ENCODE results near the gene CCNL2.
"Not testable (repeated sequence)": the region's sequence is repeated elsewhere in the genome, so short reads cannot be mapped to it uniquely, and the experiment has no call there.

CCNL2 gene

DNA sequence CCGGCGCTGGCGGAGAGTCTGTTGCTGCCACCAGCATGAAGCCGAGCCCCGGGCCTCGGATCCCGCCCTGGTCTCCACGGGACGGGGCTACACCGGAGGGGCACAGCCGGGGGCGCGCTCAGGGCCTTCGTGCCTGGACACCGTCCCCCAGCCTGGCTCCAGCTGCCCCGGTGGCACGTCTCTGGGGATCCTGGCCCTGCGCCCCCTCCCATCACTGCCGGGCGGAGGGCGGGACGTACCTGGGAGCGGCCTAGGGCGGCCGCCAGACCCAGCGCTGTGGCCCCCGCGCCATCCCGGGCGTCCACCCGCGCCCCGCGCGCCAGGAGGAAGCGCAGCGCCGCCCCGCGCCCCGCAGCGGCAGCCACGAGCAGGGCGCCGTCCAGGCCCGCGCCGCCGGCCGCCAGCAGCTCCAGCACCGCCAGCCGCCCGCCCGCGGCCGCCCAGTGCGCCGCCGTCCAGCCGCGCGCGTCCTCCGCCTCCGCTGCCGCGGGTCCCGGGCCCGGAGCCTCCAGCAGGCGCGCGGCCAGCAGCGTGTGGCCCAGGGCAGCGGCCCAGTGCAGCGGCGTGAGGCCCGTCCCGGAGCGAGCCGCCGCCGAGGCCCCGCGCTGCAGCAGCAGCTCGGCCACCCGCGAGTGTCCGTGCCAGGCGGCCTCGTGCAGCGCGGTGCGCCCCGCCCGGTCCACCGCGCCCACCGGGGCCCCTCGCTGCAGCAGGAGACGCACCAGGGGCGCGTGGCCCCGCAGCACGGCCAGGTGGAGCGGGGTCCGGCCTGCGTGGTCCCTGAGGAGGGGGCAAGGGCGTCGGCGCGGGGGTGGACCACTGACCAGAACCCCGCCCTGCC, 20.9 kb upstream of the CCNL2 start:
- DNase-seq (ENCODE audit: low read depth, low spot score), result no peak

DNA sequence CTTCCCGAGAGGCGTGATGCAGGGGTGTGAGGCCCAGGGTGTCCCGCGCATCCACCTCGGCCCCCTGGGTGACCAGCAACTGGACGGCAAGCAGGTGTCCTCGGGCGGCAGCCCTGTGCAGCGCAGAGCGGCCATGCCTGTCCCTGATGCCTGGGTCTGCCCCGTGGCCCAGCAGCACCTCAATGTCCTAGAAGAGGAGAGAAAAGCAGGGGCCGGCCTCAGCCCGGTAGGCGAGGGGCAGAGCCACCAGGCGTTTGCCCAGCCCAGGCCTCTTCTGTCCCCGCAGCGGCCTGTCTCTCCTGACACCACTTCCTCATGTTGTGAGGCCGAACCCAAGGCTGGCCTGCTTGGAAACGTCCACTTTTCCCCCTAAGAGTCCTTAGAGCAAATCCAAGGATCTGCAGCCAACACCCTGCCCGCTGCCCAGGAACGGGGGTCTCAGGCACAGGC, 20.3 kb upstream of the CCNL2 start:
- DNase-seq (ENCODE audit: low read depth, low spot score), result no peak

DNA sequence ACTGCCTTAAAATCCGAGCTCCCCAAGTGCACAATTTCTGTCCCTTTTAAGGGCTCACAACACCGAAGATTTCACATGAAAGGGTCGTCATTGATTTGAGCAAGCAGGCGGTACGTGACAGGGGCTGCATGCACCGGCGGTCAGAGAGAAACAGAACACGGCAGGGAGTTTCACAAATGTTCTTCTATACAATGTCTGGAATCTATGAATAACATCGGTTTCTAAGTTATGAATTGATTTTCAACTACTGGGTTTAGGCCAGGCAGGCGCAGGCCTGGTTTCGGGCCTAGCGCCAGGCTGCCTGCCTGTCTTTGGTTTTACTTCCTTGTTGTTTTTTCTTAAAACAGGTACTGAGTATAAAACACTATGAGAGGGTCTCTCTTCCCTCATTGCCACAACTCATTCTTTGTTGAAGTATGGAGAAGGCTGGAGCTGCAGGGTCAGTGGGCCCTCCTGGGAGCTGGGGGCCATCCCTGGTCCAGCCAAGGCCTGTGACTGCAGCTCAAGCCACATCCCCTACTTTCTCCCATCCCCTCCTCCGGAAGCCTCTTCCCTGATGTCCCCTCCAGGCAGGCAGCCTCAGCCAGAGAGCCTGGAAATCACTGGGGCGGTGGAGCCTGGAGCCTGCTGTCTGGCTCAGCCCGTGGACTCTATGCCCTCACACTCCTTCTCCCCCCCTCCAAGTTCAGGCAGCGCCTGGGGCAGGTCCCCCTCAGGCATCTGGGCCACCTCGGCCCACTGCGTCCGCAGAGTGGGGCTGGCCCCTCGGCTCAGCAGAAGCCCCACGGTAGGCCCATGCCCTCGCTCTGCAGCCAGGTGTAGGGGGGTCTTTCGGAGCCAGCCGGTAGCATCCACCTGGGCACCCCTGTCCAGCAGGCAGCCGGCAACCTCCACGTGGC, 19.6 kb upstream of the CCNL2 start:
- no peak for DNase-seq (ENCODE audit: low read depth, low spot score)

DNA sequence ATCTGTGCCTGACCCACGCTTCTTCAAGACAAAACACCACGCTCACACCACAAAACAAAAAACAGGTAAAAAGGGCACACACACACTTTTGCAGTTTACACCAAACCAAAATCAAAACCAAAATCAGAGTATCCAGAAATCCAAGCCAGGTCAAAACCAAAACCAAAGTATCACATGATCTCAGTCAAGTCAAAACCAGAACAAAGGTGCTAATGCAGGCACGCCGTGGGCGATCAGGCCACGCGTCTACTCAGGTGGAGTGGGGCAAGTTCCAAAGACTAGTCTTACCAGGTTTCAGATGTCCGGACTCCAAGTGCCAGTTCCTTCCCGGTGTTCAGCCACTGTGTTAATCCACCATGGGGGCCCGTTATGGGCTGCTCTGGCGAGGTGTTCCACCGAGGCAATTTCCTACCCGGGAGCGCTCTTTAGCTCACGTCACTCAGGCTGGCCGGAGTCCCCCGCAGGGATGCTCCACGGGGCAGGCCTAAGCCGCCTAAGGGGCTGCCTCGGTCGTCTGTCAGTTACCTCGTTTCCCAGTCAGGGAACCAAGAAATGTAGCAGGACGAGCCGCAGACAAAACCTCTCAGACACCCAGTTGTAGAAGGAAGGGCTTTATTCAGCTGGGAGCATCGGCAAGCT, 18.8 kb upstream of the CCNL2 start:
- DNase-seq (ENCODE audit: low read depth, low spot score), result not testable (repeated sequence)

DNA sequence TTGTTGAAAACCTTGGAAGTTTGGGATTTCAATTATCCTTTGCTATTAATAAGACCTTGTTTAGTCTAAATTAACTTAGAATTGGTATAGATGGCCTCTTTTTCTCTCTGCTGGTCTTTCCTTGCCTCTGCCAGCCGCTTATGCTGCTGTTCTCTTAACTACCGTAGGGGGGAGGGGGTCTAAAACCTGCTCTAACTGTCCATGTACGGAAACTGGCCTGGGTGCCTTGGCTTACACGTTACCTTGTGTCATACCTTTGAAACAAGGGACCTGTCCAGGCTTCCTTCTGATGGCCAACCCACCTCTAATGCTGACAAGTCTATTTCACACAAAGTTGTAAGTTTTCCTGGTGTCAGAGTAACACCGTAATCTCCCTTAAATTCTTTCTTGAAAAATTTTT, 18.3 kb upstream of the CCNL2 start:
- not testable (repeated sequence) for DNase-seq (ENCODE audit: low read depth, low spot score)

DNA sequence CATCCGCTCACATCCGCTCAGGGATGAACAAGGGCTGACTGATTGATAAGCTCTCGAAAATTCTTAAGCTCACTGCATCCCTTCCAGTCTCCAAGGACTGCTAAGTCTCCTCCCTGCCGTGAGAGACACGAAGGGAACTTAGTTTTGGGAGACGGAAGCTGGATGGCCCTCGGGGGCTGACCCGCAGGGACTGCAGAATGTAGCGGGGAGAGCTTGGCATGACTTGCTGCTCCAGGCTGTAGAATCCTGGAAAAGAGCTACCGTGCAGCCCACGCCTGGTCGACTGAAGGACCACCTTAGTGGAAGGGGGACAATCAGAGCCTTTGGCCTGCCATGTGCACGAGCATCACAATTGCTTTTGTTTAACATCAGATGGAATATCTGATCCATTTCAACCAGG, 16.6 kb upstream of the CCNL2 start:
- DNase-seq (ENCODE audit: low read depth, low spot score), result no peak

DNA sequence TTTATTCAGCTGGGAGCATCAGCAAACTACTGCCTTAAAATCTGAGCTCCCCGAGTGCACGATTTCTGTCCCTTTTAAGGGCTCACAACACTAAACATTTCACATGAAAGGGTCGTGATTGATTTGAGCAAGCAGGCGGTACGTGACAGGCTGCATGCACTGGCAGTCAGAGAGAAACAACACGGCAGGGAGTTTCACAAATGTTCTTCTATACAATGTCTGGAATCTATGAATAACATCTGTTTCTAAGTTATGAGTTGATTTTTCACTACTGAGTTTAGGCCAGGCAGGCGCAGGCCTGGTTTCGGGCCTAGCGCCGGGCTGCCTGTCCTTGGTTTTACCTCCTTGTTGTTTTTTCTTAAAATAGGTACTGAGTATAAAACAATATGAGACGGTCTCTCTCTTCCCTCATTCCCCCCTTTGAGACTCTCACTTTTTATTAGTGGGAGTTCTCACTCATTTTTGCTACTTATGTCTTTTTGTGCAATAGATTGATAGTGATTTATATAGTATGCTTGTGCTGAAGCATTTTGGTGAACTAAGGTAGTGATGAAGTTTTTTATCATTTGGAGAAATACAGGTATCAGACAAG, 13.3 kb upstream of the CCNL2 start:
- not testable (repeated sequence) for DNase-seq (ENCODE audit: low read depth, low spot score)

DNA sequence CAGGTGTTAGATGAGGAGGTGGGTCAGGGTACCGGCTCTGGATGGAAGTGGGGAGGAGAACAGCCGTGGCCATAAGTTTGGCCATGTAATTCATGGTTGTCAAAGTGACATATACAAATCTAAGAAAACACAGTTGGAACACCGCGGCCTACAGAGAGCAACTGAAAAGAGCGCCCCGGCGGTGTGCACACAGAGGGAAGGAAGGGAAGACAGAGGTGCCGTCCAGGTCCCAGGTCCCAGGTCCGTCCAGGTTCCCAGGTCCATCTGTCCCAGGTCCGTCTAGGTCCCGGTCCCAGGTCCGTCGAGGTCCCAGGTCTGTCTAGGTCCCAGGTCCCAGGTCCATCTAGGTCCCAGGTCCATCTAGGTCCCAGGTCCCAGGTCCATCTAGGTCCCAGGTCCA, 12.5 kb upstream of the CCNL2 start:
- no peak for DNase-seq (ENCODE audit: low read depth, low spot score)

DNA sequence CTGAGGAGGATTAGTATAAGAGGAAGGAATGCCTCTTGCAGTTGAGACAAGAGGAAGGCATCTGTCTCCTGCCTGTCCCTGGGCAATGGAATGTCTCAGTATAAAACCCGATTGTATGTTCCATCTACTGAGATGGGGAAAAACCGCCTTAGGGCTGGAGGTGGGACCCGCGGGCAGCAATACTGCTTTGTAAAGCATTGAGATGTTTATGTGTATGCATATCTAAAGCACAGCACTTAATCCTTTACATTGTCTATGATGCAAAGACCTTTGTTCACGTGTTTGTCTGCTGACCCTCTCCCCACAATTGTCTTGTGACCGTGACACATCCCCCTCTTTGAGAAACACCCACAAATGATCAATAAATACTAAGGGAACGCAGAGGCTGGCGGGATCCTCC, 11.1 kb upstream of the CCNL2 start:
- not testable (repeated sequence) for DNase-seq (ENCODE audit: low read depth, low spot score)

DNA sequence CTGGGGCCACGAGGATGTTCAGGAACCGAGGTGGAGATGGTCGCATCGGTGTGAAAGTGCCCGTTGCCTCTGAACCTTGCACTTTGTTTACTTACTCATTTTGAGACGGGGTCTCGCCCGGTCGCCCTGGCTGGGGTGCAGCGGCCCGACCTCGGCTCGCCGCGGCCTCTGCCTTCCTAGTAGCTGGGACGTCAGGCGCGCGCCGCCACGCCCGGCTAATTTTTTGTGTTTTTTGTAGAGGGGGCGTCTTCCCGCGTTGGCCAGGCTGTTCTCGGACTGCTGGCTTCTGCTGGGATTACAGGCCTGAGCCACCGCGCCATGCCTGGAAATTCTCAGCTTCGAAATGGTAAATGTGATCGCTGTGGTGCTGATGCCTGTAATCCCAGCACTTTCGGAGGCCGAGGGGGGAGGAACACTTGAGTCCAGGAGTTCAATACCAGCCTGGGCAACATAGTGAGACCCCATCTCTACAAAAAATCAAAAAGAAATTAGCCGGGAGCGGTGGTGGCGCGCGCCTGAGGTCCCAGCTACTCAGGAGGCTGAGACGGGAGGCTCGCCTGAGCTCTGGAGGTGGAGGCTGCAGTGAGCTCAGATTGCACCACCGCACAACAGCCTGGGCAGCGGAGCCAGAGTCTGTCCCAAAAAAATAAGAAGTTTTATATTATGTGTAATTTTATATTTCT, 8.6 kb upstream of the CCNL2 start:
- DNase-seq (ENCODE audit: low read depth, low spot score), result no peak

DNA sequence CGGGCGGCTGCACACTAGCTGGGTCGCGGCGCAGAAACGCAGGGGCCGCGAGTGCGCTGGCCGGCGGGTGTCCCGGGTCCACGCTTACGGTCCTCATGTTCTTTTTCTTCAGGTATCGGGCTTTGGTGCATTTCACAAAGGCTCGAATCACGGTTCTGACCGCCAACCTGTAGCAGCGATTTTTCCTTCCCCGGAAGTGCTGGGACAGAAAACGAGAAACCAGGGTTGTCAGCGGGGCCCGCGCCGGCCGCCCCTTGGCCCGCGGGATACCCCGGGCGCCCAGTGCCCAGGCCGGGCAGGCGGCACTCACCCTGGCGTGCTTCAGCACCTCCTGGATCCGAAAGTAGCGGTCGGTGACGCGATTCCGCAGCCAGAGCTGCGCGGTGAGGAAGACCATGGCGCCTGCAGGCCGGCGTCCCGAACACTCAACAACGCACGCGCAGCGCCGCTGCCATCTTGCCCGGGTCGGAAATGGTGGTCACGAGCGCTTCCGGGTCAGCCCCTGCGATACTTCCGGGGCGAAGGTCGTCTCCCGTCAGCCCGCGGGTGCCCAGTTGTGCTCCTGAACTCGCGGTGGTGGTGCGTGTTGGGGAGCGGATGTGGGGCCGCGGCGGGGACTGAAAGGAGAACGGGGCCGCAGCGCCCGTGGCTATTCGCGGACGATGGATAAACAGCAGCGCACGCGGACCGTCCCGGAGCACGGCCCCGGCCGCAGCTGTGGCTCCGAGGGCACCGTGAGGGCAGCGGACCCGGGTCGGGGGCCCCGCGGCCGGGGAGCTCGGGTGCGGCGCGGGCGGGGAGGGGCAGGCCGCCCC, 7.9 kb upstream of the CCNL2 start, which contains the start of gene MRPL20:
Gene MRPL20, minus strand, starts transcription at position 473 of the 815 bp plus-strand sequence. Its CDS starts 76 bp downstream, at position 397.
- peak; percentile 67 for DNase-seq (ENCODE audit: low read depth, low spot score)

DNA sequence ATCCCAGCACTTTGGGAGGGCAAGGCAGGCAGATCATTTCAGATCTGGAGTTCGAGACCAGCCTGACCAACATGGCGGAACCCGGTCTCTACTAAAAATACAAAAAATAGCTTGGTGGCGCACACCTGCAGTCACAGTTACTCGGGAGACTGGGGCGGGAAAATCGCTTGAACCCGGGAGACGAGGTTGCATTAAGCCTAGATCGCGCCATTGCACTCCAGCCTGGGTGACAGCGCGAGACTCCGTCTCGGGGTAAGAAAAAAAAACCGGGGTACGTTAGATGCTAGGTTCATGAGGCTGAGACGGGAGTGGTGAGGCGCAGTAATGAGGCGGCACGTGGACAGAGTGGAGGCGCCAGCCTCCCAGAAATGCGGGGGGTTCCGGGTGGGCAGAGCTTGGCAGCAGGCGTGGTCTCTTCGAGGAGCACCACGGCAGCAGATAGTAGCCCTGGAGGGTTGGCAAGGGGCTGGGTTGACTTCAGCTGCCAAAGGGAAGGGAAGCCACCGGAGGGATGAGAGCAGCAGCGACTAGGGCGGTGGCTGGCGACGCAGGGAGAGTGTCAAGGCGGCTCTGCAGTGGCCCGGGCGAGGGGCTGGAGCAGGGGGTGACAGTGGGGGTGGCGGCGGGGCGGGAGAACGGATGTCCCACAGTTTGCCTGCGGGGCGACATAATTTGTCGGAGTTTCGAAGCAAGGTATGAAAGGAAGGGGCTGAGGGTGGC, 7.1 kb upstream of the CCNL2 start:
- DNase-seq (ENCODE audit: low read depth, low spot score), result no peak

DNA sequence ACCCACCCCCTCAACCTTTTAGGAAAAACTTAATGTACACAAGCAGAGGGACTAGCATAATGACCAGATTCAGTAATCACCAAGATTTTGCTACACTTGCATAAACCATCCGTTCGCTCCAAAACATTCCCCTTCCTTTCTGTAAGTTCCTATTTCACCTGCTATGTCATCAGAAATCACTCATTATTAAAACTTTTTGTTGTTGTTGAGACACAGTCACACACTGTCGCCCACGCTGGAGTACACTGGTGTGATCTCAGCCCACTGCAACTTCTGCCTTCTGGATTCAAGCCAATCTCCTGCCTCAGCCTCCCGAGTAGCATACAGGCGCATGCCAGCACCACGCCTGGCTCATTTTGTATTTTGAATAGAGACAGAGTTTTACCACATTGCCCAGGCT, 4.5 kb upstream of the CCNL2 start:
- no peak for DNase-seq (ENCODE audit: low read depth, low spot score)

DNA sequence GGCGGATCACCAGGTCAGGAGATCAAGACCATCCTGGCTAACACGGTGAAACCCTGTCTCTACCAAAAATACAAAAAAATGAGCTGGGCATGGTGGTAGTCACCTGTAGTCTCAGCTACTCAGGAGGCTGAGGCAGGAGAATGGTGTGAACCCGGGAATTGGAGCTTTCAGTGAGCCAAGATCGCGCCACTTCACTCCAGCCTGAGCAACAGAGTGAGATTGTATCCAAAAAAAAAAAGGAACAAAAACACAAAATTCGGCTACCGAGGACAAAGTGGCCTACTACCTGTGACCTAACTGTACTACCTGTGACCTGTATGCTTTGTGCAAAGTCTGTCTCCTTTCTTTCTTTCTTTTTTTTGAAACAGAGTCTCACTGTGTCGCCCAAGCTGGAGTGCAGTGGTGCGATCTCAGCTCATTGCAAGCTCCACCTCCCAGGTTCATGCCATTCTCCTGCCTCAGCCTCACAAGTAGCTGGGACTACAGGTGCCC, 3.8 kb upstream of the CCNL2 start:
- DNase-seq (ENCODE audit: low read depth, low spot score), result not testable (repeated sequence)

DNA sequence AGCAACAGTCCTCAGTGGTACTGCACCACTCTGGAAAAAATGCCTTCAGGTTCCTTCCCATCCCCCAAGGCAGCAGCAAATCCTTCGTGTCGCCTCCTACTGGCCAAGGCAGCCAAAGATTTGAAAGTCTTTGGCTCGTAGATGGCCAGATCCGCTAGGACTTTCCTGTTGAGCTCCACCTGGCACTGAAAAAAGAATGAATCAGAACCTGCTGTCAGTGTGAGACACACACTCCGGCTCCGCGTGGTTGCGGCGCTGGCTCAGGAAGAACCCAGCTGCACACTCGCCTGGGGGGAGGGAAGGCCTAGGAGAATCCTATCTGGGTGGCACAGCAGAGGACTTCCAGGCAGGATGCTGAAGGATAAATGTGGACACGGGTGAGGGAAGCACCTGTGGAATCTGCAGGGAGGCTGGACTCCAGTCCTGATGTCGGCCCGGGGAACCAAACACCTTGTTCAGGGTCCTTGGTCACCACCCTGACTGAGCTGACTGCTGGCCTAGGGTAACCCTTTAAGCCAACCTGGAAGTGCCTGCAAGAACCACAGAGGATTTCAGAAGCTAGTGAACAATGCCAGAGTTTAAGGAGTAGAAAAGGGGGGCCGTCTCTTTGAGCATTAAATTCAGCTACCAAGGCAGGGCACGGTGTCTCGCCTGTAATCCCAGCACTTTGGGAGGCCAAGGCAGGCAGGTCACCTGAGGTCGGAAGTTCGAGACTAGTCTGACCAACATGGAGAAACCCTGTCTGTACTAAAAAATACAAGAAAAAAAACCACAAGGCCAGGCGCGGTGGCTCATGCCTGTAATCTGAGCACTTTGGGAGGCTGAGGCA, 3.2 kb upstream of the CCNL2 start:
- peak; percentile 17 for DNase-seq (ENCODE audit: low read depth, low spot score)

DNA sequence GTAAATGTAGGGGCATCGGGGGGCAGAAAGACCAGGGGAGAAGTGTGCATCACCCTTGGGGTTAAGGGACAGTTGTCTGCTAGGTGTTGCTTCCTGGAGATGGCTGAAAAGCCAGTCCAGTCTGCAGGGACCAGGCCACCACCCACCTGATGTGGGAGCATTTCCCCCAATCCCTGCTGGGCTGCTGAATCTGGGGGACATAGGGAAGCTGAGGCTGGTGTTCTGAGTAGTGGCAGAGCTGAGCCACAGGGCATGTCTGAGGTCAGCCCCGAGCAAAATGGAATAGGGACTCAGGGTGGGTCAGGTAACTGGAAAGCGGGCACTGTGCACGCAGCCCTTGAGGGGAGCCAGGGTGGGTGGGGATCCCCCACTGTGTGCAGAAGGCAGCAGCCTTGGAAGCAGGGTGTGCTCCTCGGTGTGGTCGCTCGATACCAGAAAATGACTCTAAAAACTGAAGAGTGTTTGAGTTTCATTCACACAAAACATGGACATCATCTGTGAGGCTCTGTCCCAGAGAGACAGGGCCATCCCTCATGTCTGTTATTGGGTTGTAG, 2.4 kb upstream of the CCNL2 start:
- DNase-seq (ENCODE audit: low read depth, low spot score), result no peak

DNA sequence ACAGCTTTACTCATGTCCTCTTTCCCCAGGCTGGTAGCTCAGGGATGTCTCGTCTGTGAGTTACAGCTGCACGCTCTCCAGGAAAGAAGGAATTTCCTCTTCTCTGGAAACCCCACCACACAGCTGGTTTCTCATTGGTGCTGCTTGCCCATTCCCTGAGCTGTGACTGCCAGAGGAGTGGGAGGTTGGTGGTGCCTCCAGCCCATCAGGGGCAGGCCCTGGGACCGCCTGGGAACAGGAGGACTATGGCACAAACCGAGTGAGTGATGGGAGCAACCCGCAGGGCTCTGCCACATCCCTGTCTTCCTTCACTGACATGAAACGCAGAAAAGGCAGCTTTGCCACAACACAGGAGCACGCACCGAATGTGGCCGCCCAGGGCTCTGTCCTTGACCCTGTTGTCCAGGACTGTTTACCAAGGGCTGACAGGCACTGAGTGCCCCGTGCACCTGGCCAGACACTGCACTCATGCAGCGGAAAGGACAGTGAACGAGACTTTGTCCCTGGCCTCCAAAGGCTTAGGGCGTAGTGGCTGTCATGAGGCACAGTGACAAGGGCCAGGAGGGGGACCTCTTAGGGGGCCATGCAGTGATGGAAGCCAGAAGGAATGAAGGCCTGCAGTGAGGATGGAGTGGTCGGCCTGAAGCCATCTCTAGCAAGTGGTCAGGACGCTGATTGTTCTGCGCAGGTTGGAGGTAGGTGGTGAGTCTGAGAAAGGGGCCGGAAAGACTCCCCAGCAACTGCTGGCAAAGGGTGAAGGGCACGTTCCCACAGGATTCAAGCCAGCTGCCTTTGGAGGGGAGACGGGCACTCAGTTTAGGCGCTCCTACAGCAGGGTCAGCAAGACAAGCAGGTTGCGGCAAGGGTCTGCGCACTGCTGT, 1.7 kb upstream of the CCNL2 start:
- DNase-seq (ENCODE audit: low read depth, low spot score), result no peak
